H1 (cell line): Measurements from ENCODE around the gene FAM83B. TPM values are rescaled to one million over a fixed set of nuclear protein-coding genes. Genes with fewer than 3 reads are reported as not detected.

ENCODE experiments used
- CTCF ChIA-PET: fragments of 300-600 bp; sonication (Branson Sonifier 250); formaldehyde crosslinking; loops from one replicate; lab custom pipeline; 2021; ENCODE audit not compliant: partially characterized antibody; lab: Charles Lee
- POLR2A ChIA-PET: fragments of 300-600 bp; sonication (Branson Sonifier 250); formaldehyde crosslinking; loops from one replicate; lab custom pipeline; 2021; ENCODE audit warnings: inconsistent platforms; ENCODE audit not compliant: partially characterized antibody; lab: Charles Lee
- DNase-seq, 2 experiments: peaks; one replicate each; pipeline versions ENCODE4 v3.0.0 to v3.0.0-alpha.2; 2010 to 2022; ENCODE audit warnings: low spot score in 2 of 2, low read depth in 1 of 2, mixed read lengths in 1 of 2
- FAIRE-seq: peaks from 2 replicates; lab custom pipeline; 2011; peaks lifted over from hg19 to GRCh38; lab: Jason Lieb, UNC
- H2AFZ ChIP-seq: 2 replicates; pipeline ENCODE4 v1.8.1; 2012; ENCODE audit warnings: low read length, inconsistent platforms
- H2AK5ac ChIP-seq: 2 replicates; pipeline ENCODE4 v1.6.1; 2013; ENCODE audit warnings: low read depth, low read length
- H2BK120ac ChIP-seq: replicated peaks from 2 replicates; pipeline ENCODE3; 2013; ENCODE audit warnings: low read depth, low read length, inconsistent platforms
- H2BK12ac ChIP-seq: 2 replicates; pipeline ENCODE4 v1.6.1; 2013; ENCODE audit warnings: low read depth, low read length
- H2BK15ac ChIP-seq: 2 replicates; pipeline ENCODE4 v1.6.1; 2013; ENCODE audit warnings: low read length
- H2BK20ac ChIP-seq: 2 replicates; pipeline ENCODE4 v1.6.1; 2013; ENCODE audit warnings: low read length
- H2BK5ac ChIP-seq: 2 replicates; pipeline ENCODE4 v1.6.1; 2013; ENCODE audit warnings: low read depth, low read length
- H3K14ac ChIP-seq: 2 replicates; pipeline ENCODE4 v1.6.1; 2013; ENCODE audit warnings: inconsistent platforms; ENCODE audit not compliant: insufficient read length
- H3K18ac ChIP-seq: 2 replicates; pipeline ENCODE4 v1.6.1; 2013; ENCODE audit warnings: low read length; ENCODE audit errors: extremely low read depth
- H3K23ac ChIP-seq: 2 replicates; pipeline ENCODE4 v1.6.1; 2013; ENCODE audit warnings: inconsistent platforms; ENCODE audit not compliant: insufficient read length
- H3K23me2 ChIP-seq: 2 replicates; pipeline ENCODE4 v1.6.1; 2013; ENCODE audit warnings: low read depth, low read length
- H3K27ac ChIP-seq: 2 replicates; pipeline ENCODE4 v1.6.1; 2011; ENCODE audit warnings: low read depth, low read length, inconsistent platforms
- H3K27me3 ChIP-seq, 4 experiments: replicated peaks in 1 of 4; 1 replicate in 1 of 4; 2 replicates in 3 of 4; pipeline versions ENCODE4 v1.6.1 to v1.8.1; 2011 to 2013; ENCODE audit warnings: low read length in 3 of 4, mild to moderate bottlenecking in 3 of 4, inconsistent platforms in 2 of 4, mixed read lengths in 2 of 4, moderate library complexity in 1 of 4; ENCODE audit not compliant: control insufficient read depth in 3 of 4, insufficient read depth in 3 of 4; ENCODE audit errors: extremely low read depth in 1 of 4
- H3K36me3 ChIP-seq, 4 experiments: 2 replicates each; pipeline versions ENCODE4 v1.6.1 to v1.8.1; 2011 to 2013; ENCODE audit warnings: mild to moderate bottlenecking in 4 of 4, low read length in 3 of 4, moderate library complexity in 2 of 4, control low read depth in 1 of 4, inconsistent platforms in 1 of 4; ENCODE audit not compliant: insufficient read depth in 4 of 4, control insufficient read depth in 2 of 4
- H3K4ac ChIP-seq: replicated peaks from 2 replicates; pipeline ENCODE3; 2013; ENCODE audit warnings: low read length, low read depth, mixed read lengths, inconsistent platforms; ENCODE audit not compliant: insufficient read length
- H3K4me1 ChIP-seq, 4 experiments: replicated peaks in 1 of 4; 1 replicate in 1 of 4; 2 replicates in 3 of 4; pipeline versions ENCODE4 v1.6.1 to v1.8.1; 2011 to 2013; ENCODE audit warnings: low read length in 3 of 4, inconsistent platforms in 2 of 4, mixed read lengths in 1 of 4; ENCODE audit not compliant: insufficient read depth in 4 of 4, control insufficient read depth in 3 of 4
- H3K4me2 ChIP-seq, 2 experiments: 2 replicates each; pipeline versions ENCODE4 v1.6.1 to v1.8.1; 2011 to 2013; ENCODE audit warnings: low read depth in 2 of 2, low read length in 2 of 2, control low read depth in 1 of 2, inconsistent platforms in 1 of 2, mild to moderate bottlenecking in 1 of 2; ENCODE audit not compliant: insufficient read depth in 1 of 2
- H3K4me3 ChIP-seq, 4 experiments: fragments of 200-600, 300-600 bp in 1 of 4; sonication (generic), shearing (Covaris generic), sonication (Bioruptor Twin) in 1 of 4; 2 replicates each; pipeline versions ENCODE4 v1.5.1 to v1.8.1; 2011 to 2016; ENCODE audit warnings: low read length in 4 of 4, low read depth in 3 of 4, control low read depth in 2 of 4, inconsistent platforms in 2 of 4, mild to moderate bottlenecking in 2 of 4, mixed read lengths in 1 of 4, moderate library complexity in 1 of 4; ENCODE audit not compliant: insufficient read depth in 2 of 4; ENCODE audit errors: extremely low read depth in 1 of 4
- H3K56ac ChIP-seq: replicated peaks from 2 replicates; pipeline ENCODE3; 2013; ENCODE audit warnings: low read depth, mild to moderate bottlenecking, mixed read lengths, low read length, inconsistent platforms; ENCODE audit not compliant: insufficient read length
- H3K79me1 ChIP-seq: 2 replicates; pipeline ENCODE4 v1.6.1; 2013; ENCODE audit warnings: low read depth, low read length, control low read depth
- H3K79me2 ChIP-seq, 2 experiments: 2 replicates each; pipeline versions ENCODE4 v1.6.1 to v1.8.1; 2012 to 2013; ENCODE audit warnings: low read length in 2 of 2, mild to moderate bottlenecking in 2 of 2, inconsistent platforms in 1 of 2; ENCODE audit not compliant: insufficient read depth in 2 of 2, control insufficient read depth in 1 of 2
- H3K9ac ChIP-seq, 4 experiments: replicated peaks in 1 of 4; 1 replicate in 1 of 4; 2 replicates in 3 of 4; pipeline versions ENCODE4 v1.6.1 to v1.8.1; 2011 to 2013; ENCODE audit warnings: low read depth in 3 of 4, low read length in 3 of 4, control low read depth in 2 of 4, mild to moderate bottlenecking in 2 of 4, moderate library complexity in 2 of 4, inconsistent platforms in 1 of 4; ENCODE audit errors: extremely low read depth in 1 of 4
- H3K9me3 ChIP-seq, 2 experiments: 2 replicates each; pipeline versions ENCODE4 v1.6.1 to v1.8.1; 2012 to 2013; ENCODE audit warnings: mild to moderate bottlenecking in 2 of 2, moderate library complexity in 2 of 2, control low read depth in 1 of 2, inconsistent platforms in 1 of 2, low read depth in 1 of 2, low read length in 1 of 2, mixed read lengths in 1 of 2; ENCODE audit not compliant: insufficient read depth in 2 of 2
- H4K20me1 ChIP-seq, 2 experiments: replicated peaks in 1 of 2; 2 replicates each; pipeline versions ENCODE3 to v1.8.1; 2011 to 2013; ENCODE audit warnings: inconsistent platforms in 2 of 2, low read length in 2 of 2, mild to moderate bottlenecking in 1 of 2; ENCODE audit not compliant: insufficient read depth in 2 of 2, control insufficient read depth in 1 of 2
- H4K5ac ChIP-seq: 2 replicates; pipeline ENCODE4 v1.6.1; 2013; ENCODE audit warnings: low read length, low read depth, mixed read lengths, inconsistent platforms; ENCODE audit not compliant: insufficient read length
- H4K8ac ChIP-seq: 2 replicates; pipeline ENCODE4 v1.8.0; 2013; ENCODE audit warnings: mild to moderate bottlenecking, moderate library complexity, low read length, inconsistent platforms; ENCODE audit not compliant: insufficient read depth; ENCODE audit errors: extremely low read depth
- H4K91ac ChIP-seq: replicated peaks from 2 replicates; pipeline ENCODE3; 2013; ENCODE audit warnings: low read length, mixed read lengths, inconsistent platforms; ENCODE audit not compliant: insufficient read length
- ASH2L ChIP-seq: fragments of 200-600, 300-600 bp; sonication (generic); IDR thresholded peaks from one replicate; pipeline ENCODE4 v1.7.1; 2017; ENCODE audit warnings: low read length
- EZH2 ChIP-seq: fragments of 200-600 bp; sonication (generic); IDR thresholded peaks from 2 replicates; pipeline ENCODE4 v1.7.1; 2012; ENCODE audit warnings: low read depth, mild to moderate bottlenecking, moderate library complexity, low read length, inconsistent platforms; ENCODE audit not compliant: severe bottlenecking
- MAFK ChIP-seq: IDR thresholded peaks from 2 replicates; pipeline ENCODE4 v1.6.1; 2012; ENCODE audit warnings: low read depth, mild to moderate bottlenecking, improper control_type of control experiment, low read length
- POU5F1 ChIP-seq: IDR thresholded peaks from 2 replicates; pipeline ENCODE4 v1.6.1; 2011; ENCODE audit warnings: low read depth, mild to moderate bottlenecking, low read length, moderate library complexity
- RXRA ChIP-seq: IDR thresholded peaks from 2 replicates; pipeline ENCODE4 v1.6.1; 2011; ENCODE audit warnings: low read depth, mild to moderate bottlenecking, low read length, moderate library complexity; ENCODE audit not compliant: insufficient read depth
- WGBS, 2 experiments: shearing (Covaris generic) in 1 of 2; methylation state at CpG; one replicate each; pipeline versions ENCODE4 v1.1.6 to v1.1.7; 2013 to 2015; ENCODE audit warnings: low lambda C conversion rate in 2 of 2, mixed read lengths in 2 of 2, inconsistent platforms in 1 of 2, low coverage in 1 of 2, missing lambda C conversion rate in 1 of 2; ENCODE audit not compliant: insufficient replicate concordance in 2 of 2, insufficient coverage in 1 of 2, insufficient read length in 1 of 2; ENCODE audit errors: extremely low coverage in 1 of 2, missing lambda C conversion rate in 1 of 2; 5-methylcytosine and 5-hydroxymethylcytosine counted together
- polyA plus RNA-seq, 7 experiments: library from polyadenylated mRNA; depleted of rRNA in 3 of 7; stranded (reverse) in 5 of 7; unstranded in 2 of 7; fragments of >200 nt in 5 of 7; fragments of 200-250 nt in 2 of 7; gene quantifications; 1 replicate in 5 of 7; 2 replicates in 1 of 7; 4 replicates in 1 of 7; pipeline versions ENCODE4 v1.2.1 to v1.2.3, GENCODE V29; 2011 to 2013; ENCODE audit warnings: missing spikeins in 2 of 7, mixed read lengths in 2 of 7
- total RNA-seq: library from RNA; stranded (reverse); fragmentation: NEBNext Ultra II Directional; extraction: Animal tissue kit (Norgen Biotek cat#: 25700); gene quantifications from 2 replicates; pipeline ENCODE4 v1.2.1, GENCODE V29; 2021

Gene FAM83B
- total and polyA plus RNA-seq, 2 of the 8 experiments (the other 6 are each of a cell fraction or from before 2014, with no cell fraction given) = 0.71 to 5.7 TPM

GRCh38 chr6:54907355-54907754, 60.8 kb downstream of the FAM83B start:
- H2BK120ac ChIP-seq = no peak overlapping the region
- H3K79me2 ChIP-seq = no peaks in the 10 kb centered on the region
- no peaks in the 10 kb centered on the region for H3K23me2 ChIP-seq
- 68% methylated on average over 1 of the region's 1 CpG; no CpG with 5 or more reads in 1 of the 2 experiments for WGBS, 2 experiments
- CTCF ChIA-PET = interaction anchor here (1.1 kb wide), 1 partner anchor 12 kb away, joined by 3 read pairs; no protein-coding TSS in a partner anchor
- no peak overlapping the region for H2BK12ac ChIP-seq
- H4K5ac ChIP-seq = no peak overlapping the region
- H2AFZ ChIP-seq = no peak overlapping the region
- no peak overlapping the region for H3K14ac ChIP-seq
- no peak overlapping the region for H3K23ac ChIP-seq
- H3K56ac ChIP-seq = no peak overlapping the region
- H4K8ac ChIP-seq = no peak overlapping the region
- H3K4ac ChIP-seq = no peak overlapping the region
- no peak overlapping the region for H3K9ac ChIP-seq
- H4K20me1 ChIP-seq = no peaks in the 10 kb centered on the region
- no peak overlapping the region for H2BK20ac ChIP-seq
- no peaks in the 10 kb centered on the region for H3K27me3 ChIP-seq
- no peak overlapping the region for H3K4me3 ChIP-seq
- no peak overlapping the region for H3K18ac ChIP-seq
- H3K4me2 ChIP-seq = no peak overlapping the region
- FAIRE-seq (no peak), DNase-seq (no peak)
- H4K91ac ChIP-seq = no peak overlapping the region
- no peak overlapping the region for H3K27ac ChIP-seq
- H2BK15ac ChIP-seq = no peak overlapping the region
- no peaks in the 10 kb centered on the region for H3K4me1 ChIP-seq
- no peak overlapping the region for H2AK5ac ChIP-seq
- no peaks in the 10 kb centered on the region for H3K9me3 ChIP-seq
- H3K79me1 ChIP-seq = no peaks in the 10 kb centered on the region
- POLR2A ChIA-PET = interaction anchor here (0.6 kb wide), 1 partner anchor 16 kb away, joined by 3 read pairs; no protein-coding TSS in a partner anchor
- no peak overlapping the region for H2BK5ac ChIP-seq
- no peaks in the 10 kb centered on the region for H3K36me3 ChIP-seq
- TF ChIP-seq ASH2L (no peak), MAFK (no peak), RXRA (no peak), EZH2 (no peak), POU5F1 (no peak)
